ENCODE measurements around the gene FAM120B.

FAM120B gene

DNA sequence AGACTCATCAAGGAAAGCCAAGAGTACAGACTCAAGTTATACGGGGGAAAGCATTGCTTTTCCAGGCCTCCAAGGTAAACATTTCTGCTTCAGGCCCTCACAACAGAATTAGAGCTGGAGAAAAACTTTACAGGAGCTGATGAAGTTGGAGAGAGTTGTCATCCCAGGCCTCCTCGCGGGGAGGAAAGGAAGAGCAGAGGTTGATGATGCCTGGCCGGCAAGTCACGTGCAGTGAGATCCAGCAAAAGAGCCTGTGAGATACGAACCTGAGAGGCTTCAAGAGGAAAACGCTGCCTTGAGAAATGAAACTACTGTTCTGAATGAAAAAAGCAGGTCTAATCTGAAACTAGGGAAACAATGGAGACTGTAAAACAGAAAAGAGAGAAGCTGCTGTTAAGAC is 122.9 kb downstream of the FAM120B start:
- no peak for DNase-seq

GRCh38 chr6:170433163-170434116 is 126.9 kb downstream of the FAM120B start:
- DNase-seq: no peak

- DNase-seq: no peak
These were observed 127.7 kb downstream of the FAM120B start for GRCh38 chr6:170434117-170434820.

- DNase-seq: no peak
These were observed 128.2 kb downstream of the FAM120B start for GRCh38 chr6:170434821-170435155.

- no peak for DNase-seq
These were observed 129.2 kb downstream of the FAM120B start for GRCh38 chr6:170435766-170436165.

DNA sequence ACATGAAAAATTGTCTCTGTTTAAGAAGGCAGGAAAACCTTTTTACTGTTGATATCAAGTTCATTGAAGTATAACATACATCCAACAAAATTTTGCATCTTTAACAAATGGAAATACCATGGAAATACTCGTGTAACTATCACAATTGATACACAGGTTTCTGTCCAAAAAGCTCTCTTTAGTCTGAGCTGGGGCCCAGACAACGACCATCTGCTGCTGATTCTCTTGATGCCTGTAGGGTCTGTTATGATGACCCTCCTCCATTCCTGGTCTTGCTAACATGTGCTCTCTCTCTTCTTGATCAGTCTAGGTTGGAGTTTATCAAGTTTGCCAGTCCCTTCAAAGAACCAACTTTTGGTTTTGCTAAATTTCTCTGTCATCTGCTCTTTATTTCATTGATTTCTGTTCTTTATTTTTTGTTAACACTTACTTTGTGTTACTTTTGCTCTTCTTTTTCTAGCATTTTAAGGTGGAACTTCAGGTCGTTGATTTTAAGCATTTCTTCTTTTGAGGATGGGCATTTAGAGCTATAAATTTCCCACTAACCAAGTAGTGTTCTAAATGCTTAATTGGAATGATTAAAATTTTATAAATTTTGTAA is 129.8 kb downstream of the FAM120B start:
- no peak for DNase-seq

DNA sequence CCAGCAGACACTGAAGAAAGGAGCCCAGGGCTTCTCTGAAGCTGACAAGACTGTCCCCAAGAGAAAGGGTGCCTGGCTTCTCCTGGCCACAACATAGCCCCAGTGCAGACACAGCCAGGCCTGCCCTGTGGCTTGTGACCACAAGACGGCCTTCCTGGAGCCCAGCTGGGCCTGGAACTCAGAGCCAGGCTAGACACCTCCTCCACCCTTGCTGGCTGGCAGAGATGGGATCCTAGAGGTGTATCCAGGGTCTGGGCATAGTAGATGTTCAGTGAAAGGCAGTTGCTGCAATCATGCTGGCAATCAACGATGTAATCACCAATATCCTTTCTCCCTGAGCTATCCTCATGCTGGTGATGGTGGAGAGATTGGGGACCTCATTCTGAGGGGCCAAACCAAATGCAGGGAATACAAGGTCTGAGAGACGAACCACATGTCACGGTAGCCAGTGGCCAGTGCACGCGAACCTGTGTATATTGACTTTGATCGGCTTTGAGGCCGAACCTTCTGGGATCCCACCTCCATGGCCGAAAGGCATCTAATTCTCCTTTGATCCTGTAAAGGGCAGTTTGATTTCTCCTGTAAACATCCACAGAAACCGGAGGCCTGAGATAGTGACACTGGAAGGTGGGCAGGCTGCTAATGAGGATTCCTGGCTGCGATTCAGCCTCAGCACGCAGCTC is 131.3 kb downstream of the FAM120B start:
- DNase-seq: no peak

GRCh38 chr6:170438402-170438753 is 131.8 kb downstream of the FAM120B start:
- peak; percentile 100 for DNase-seq

DNA sequence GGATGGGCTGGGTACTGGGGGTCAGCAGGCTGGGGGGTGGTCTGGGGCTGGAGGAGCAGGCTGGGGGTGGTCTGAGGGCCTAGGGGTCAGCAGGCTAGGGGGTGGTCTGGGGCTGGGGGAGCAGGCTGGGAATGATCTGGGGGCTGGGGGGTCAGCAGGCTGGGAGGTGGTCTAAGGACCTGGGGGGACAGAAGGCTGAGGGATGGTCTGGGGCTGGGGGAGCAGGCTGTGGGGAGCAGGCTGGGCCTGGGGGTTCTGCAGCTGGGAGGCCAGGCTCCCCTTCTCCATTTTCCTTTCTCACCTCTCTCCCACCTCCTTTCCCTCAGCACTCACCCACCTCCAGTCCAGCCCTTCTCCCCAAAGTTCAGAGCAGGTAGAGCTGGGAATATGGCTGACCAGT is 132.3 kb downstream of the FAM120B start:
- DNase-seq: no peak

- DNase-seq: no peak
These were observed 133.1 kb downstream of the FAM120B start for GRCh38 chr6:170439366-170440361.

DNA sequence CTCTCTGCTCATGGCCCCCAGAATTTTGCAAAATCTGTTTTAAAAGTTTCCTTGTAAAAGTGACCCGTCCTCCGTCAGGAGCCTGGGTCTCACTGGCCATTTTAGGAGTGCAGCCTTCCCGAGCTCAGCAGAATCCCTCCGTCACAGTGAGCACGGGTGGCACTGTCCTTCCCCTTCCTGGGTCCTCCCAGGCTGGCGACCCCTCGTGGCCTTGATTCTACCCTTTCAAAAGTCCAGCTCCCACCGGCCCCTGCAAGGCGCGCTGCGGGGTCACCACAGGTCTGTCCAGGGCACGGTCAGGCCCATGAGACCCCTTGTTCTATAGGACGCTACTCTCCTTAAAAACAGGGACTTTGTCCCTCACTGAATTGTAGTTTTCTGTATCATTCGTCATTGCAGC is 133.9 kb downstream of the FAM120B start:
- no peak for DNase-seq

DNA sequence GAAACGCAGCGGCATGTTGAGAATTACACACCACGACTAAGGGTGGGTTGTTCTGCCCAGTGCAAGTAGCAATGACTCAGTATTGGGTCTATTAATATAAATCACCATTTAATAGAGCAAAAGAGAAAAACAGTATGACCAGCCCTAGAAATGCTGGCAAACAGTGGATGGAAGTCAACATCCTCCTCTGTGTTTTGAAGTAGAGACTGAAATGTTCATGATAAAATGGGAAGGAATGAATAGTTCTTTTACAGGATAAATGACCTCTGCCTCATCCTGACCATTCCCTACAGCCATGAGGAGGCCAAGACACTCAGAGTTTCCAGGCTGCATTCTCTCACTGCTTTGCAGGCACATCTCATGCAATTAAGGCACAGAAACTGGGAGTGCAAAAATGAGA is 134.8 kb downstream of the FAM120B start:
- no peak for DNase-seq

- no peak for DNase-seq
These were observed 136.0 kb downstream of the FAM120B start for GRCh38 chr6:170442596-170442995.

DNA sequence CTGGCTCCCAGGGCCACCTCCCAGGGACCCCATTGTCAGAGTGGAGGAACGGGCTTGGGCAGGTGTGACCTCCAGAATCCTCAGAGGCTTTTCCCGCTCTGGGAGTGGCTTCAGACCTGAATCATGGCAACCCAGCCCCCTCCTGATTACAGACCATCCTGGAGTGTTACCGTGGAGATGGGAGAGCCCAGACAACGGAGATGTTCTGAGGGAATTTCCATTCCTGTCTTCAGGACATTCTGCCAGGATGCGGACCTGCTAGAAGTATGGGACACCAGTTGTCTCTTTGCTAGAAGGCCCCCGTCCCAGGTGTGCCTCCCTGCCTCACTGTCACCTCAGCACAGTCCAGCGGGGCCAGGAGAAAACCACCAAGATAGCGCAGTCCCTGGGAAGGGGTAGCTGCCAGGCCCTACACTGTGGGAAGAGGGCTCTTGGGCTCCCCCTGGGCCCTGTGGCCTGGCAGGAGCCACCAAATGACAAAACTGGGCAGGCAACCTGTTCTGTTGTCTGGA is 136.6 kb downstream of the FAM120B start:
- no peak for DNase-seq

GRCh38 chr6:170444056-170444591 is 137.6 kb downstream of the FAM120B start:
- no peak for DNase-seq

GRCh38 chr6:170444811-170445211 is 138.3 kb downstream of the FAM120B start:
- no peak for DNase-seq

GRCh38 chr6:170445487-170445886 is 138.9 kb downstream of the FAM120B start:
- no peak for DNase-seq

- DNase-seq: no peak
These were observed 139.4 kb downstream of the FAM120B start for GRCh38 chr6:170445971-170446370.

DNA sequence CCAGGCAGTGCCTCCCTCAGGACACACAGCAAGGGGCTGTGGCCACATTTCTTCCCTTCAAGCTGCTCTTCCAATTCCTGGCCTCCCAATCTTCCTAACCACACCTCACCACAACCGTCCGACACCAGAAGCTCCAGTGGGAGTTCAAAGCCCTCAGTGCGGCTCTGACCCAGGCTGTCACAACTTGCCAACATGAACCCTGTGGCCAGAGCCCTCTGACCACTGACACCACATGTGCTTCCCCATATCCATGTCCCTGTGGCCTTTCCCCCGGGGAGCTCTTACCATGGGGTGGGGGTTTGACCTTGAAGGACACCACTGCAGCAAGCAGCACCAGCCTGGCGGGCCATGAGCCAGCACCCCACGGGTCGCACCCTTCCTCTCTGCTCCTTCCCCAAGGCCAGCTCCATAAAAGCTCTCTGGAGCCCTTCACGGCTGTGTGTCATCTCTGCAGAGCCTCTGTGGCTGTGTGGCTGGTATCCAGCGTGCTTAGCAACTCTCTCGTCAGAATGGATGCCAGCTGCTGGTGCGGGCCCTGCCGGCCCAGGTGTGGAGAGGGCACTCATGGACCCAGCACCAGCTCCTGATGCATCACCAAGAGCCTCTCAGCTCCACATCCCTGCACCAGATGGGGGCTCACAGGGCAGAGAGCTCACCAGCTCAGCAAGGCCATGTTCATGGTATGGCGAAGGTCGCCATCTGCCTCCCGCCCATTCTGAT is 140.4 kb downstream of the FAM120B start:
- no peak for DNase-seq

DNA sequence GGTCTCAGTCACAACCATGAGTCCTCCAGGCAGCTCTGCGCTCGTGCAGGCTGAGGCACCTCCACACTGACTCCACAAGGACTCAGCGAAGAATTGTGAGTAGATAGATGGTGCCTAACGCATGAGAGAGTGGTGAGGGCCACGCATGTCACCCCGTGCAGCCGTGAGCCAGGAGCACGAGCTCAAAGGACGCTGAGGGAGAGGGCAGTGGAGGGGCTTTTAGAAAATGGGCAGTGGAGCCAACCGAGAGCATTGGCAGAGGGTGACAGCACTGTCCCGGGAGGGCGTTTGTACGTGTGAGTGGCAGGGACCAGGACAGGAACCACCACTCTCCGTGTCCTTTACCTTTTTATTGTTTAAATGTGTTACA is 141.0 kb downstream of the FAM120B start:
- no peak for DNase-seq

GRCh38 chr6:170448317-170448716 is 141.8 kb downstream of the FAM120B start:
- DNase-seq: no peak

Data from NCI-H2171 (cell line).